NOMO-1 (cell line): ENCODE results near the gene FDCSP.
"Not testable (repeated sequence)": the region's sequence is repeated elsewhere in the genome, so short reads cannot be mapped to it uniquely, and the experiment has no call there.

Source experiments
- DNase-seq, 2 experiments: peaks; one replicate each; lab custom pipeline; 2025; ENCODE audit not compliant: unreplicated experiment in 2 of 2; lab: John Stamatoyannopoulos, UW

FDCSP gene

DNA sequence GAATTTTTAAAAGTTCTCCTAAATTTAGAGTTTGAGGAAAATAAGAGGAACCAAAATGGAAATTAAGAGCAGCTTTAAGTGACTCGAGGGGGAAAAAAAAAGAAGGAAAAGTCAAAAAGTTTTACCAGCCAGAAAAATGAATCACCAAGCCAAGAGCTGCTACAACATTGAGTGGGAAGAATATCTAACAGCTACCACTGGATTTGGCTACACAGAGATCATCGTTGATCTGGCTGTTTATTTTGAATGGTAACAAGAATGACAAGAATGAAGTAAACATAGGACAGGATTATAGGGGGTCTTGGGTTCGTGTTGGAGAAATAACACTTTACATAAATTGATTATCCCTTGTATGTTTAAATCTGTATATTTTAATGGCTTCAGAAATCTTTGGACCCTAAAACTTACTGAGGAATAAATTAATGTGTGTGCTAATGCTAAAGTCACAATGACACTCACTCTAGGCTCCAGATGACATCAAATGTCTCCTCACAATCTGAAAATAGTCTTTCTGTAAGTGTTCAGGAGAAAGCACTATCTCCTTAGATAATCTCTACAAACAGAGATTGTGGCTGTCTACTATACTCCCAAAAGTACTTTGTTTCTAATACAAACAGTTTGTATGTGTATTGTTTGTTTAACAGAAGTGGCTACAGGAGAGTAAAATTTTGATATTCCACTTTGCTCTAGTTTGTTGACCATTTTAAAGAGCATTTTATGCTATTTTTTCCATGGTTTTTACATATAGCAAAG, 13.4 kb downstream of the FDCSP start:
- no peak for DNase-seq

DNA sequence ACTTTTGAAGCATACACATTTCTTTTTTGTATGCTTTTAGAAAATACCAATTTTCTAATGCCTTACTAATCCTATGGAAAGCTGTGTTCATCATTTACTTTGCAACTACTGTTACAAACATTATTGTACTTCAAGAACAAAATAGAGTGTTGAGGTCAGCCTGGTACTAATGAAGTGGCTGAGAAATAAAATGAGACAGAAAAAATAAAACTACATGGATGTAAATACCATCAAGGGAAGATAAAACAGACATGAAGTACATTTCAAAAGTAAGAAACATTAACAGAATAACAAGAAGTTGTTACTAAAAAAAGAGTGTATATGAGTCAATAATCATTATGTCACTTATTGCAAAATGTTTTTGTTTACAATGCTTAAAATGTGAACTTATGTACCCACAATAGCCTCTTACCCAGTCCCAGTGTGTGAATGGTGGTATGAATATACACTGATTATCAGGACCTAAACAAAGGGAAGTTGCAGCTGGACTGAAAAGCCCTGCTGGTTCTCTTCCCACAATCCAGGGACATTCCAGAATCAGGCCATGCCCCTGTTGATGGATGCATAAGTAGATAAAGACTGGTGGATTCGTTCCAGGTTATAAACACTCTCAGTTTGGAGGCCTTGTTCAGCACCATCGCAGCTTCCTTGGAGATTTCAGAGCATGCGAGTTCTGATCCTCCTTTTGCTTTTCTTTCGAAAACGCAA, 14.1 kb downstream of the FDCSP start:
- DNase-seq = no peak

DNA sequence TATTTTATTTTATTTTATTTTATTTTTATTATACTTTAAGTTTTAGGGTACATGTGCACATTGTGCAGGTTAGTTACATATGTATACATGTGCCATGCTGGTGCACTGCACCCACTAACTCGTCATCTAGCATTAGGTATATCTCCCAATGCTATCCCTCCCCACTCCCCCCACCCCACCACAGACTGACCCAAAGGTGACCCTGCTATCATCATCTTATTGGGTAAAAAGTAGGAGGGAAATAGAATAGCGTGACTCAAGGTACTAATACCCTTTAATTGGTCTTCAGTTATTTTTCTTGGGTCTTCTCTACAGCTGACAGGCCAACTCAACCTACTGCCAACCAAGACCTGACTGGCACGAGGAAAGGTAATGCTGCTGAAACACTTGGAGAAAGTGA, 16.4 kb downstream of the FDCSP start, which contains the start of gene CSN3:
Gene CSN3, plus strand, starts transcription at position 301 of the 400 bp plus-strand sequence. CDS start 2,223 bp downstream, outside the sequence.
- DNase-seq = not testable (repeated sequence)

DNA sequence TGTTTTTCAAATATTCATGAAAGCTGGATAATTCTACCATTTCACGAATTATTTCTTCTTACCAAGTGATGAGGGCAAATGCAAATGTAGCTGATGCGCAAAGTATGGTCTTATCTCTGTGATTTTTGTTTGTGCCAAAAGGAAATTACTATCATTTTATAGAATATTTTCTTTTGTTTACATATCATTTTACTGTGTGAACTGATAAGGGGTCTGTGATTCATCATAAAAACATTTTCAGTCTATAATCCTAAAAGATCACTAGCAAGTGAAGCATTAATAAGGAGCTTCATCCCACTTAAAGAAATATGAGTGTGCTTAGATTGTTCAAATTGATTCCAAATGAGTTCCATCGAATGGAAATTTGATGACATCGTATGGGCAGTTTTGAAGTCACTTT, 17.2 kb downstream of the FDCSP start:
- DNase-seq = no peak

DNA sequence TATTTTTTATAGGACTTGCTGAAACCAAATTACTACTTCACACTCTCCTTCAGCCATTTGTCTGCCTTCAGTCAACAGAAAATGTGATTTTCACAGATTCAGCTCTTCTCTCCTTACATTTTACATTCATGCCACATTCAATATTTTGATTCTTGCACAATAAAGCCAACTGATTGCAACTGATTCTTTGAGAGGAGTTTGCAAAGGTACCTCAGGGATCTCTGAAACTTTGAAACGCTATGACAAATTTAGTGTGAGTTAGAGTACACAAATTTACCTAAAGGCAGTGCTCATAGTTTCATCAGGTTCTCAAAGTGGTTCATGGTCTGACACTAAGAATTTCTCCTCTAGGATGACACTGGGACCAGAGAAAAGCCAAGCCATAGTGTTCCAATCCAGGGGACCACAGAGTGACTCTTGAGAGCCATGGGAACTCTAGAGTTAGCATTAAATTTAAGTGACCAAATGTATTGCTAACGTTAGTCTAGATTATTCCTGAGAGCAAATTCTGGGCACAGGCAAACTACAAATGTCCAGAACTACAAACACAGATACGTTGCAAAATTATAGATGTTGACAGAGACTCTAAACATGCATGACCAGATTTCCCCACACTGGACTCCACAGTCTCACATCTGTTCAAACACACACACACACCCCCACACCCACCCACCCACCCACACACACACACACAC, 25.5 kb downstream of the FDCSP start:
- no peak for DNase-seq

DNA sequence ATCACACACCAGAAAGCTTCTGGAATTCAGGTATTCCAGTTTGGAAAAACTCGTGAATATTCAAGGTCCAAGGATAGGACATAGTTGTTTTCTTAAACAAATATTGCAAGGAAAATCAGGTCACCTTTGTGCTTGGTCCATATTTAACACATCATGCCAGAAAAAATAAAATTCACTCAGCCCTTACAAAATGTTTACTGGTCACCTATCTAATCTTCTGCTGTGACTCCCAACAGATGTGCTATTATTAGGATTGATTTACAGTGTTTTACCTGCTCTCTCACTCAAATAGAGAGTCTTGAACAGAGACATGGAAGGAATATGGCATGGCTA, 26.0 kb downstream of the FDCSP start:
- no peak for DNase-seq

DNA sequence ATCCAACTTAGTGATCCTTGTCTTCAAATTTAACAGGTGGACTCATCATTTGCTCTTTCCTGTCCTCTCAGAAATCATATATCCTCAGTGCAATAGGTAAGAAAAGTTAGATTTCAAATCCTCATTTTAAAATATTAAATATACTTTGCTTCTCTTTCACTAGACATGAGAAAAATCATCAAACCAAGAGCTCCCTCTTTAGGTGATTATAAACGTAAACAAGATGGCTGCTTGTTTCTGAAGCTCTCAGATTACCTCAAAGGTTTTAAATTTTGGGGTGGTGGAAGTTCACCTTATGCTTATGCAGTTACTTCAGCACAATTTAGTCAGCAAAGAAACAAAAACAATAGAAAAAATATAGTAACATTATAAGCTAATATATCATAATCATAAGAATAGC, 43.8 kb downstream of the FDCSP start:
- no peak for DNase-seq

DNA sequence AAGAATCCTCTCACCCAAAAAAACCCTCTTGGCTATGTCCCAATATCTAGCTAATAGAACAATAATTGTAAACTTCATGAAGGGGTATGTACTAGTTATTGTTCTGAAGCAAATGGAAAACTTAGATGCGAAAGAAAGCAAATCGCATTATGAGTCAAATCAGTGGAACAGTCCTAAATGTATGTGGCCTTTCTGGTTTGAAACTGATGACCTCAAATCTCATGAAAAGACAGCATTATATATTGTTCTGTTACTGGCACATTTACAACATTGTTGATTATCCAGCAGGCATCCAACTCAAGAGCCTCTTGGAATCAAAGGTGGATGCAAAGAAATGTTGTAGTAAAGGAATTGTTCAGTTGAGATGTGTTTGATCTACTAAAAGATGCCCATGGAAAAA, 51.2 kb downstream of the FDCSP start:
- DNase-seq = no peak

DNA sequence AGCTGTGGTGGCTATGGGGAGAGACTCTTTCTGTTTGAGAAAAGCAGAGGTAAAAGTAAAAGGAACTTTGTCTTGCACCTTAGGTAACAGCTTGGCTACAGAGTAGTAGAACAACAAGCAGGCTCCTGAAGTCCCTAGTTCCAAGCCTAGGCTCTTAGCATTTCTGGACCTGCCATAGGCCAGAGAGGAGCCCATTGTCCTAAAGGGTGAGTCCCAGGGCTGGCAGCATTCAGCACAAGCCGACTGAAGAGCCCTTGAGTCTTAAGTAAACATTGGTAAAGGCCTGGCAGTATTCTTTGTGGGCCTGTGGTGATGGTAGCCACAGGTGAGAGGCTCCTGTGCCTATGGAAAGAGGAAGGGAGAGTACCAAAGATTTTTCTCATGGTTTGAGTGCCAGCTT, 54.6 kb downstream of the FDCSP start:
- no peak for DNase-seq
